MCF 10A (cell line): ENCODE measurements around the gene PIK3C2G. TPM values are rescaled to one million over a fixed set of nuclear protein-coding genes. Genes with fewer than 3 reads are reported as not detected.

Source experiments
- BruUV-seq: library from RNA; stranded (reverse); fragments of 400-500 nt; replicated peaks from 2 replicates; lab custom pipeline; 2021; lab: Mats Ljungman, UMichigan
- CTCF ChIA-PET: fragments of 300-600 bp; sonication (Branson Sonifier 250); formaldehyde crosslinking; extraction: SDS; loops from one replicate; lab custom pipeline; 2021; ENCODE audit warnings: antibody characterized with exemption, inconsistent platforms; lab: Yijun Ruan, JAX
- POLR2A ChIA-PET: fragments of 300-600, 350-650 bp; sonication (Branson Sonifier 250); formaldehyde crosslinking; extraction: SDS; loops from one replicate; lab custom pipeline; 2020; ENCODE audit warnings: antibody characterized with exemption, inconsistent platforms; lab: Yijun Ruan, JAX
- DNase-seq: peaks from one replicate; pipeline ENCODE4 v3.0.0-alpha.2; 2018; ENCODE audit not compliant: unreplicated experiment
- H3K27ac Mint-ChIP-seq: one replicate; pipeline ENCODE4 v1.8.0; 2022; ENCODE audit warnings: mild to moderate bottlenecking, low read depth, mixed read lengths; ENCODE audit not compliant: unreplicated experiment
- H3K27me3 Mint-ChIP-seq: one replicate; pipeline ENCODE4 v1.8.0; 2022; ENCODE audit warnings: mixed read lengths; ENCODE audit not compliant: insufficient read depth, unreplicated experiment
- H3K36me3 Mint-ChIP-seq: one replicate; pipeline ENCODE4 v1.8.0; 2022; ENCODE audit warnings: mild to moderate bottlenecking, moderate library complexity, mixed read lengths; ENCODE audit not compliant: insufficient read depth, unreplicated experiment
- H3K4me1 Mint-ChIP-seq: one replicate; pipeline ENCODE4 v1.8.0; 2022; ENCODE audit warnings: mixed read lengths; ENCODE audit not compliant: insufficient read depth, unreplicated experiment
- H3K4me3 Mint-ChIP-seq: one replicate; pipeline ENCODE4 v1.8.0; 2022; ENCODE audit warnings: mild to moderate bottlenecking, moderate library complexity, mixed read lengths; ENCODE audit not compliant: unreplicated experiment
- H3K9me3 Mint-ChIP-seq: one replicate; pipeline ENCODE4 v1.8.0; 2022; ENCODE audit warnings: mixed read lengths; ENCODE audit not compliant: unreplicated experiment
- CTCF ChIP-seq: fragments of 200-600 bp; IDR thresholded peaks from one replicate; pipeline ENCODE4 v1.8.0; 2022; ENCODE audit warnings: antibody characterized with exemption, mild to moderate bottlenecking; ENCODE audit not compliant: unreplicated experiment
- intact Hi-C: fragments of 100-400 bp; cut with micrococcal nuclease; formaldehyde crosslinking; loops from 2 replicates; pipeline ENCODE4 v1.14.1; 2022
- total RNA-seq: library from RNA; stranded (reverse); gene quantifications from 2 replicates; pipeline ENCODE4 v1.2.3, GENCODE V29; 2022

PIK3C2G gene
- total RNA-seq, 1 experiment from 2014 or later, result 10.6 TPM

- Mint-ChIP-seq H3K9me3 (no peaks in the 10 kb centered on the region), H3K4me3 (no peak overlapping the region), H3K27ac (no peak overlapping the region), H3K36me3 (peaks cover 6% of the 10 kb centered on the region), H3K27me3 (no peaks in the 10 kb centered on the region), H3K4me1 (peaks cover 13% of the 10 kb centered on the region)
- intact Hi-C loops, result no loop called here
- CTCF ChIA-PET, result no interaction called here
- no peak for TF ChIP-seq CTCF
- no TSS peak for BruUV-seq
- POLR2A ChIA-PET, result interaction anchor here (0.6 to 8.4 kb wide), 4 partner anchors 7 to 51 kb away, joined by 3 to 68 read pairs (median 8); partner anchors contain the start of gene PIK3C2G
- no peak for DNase-seq
Observed at GRCh38 chr12:18313306-18313705, 52.0 kb downstream of the PIK3C2G start.

GRCh38 chr12:18320036-18320617, 58.8 kb downstream of the PIK3C2G start:
- H3K36me3 Mint-ChIP-seq, result peaks cover 17% of the 10 kb centered on the region
- CTCF ChIA-PET, result interaction anchor here (0.6 to 6.0 kb wide), 34 partner anchors 13 to 565 kb away, joined by 3 to 120 read pairs (median 4); partner anchors contain the start of gene PIK3C2G
- peaks cover 14% of the 10 kb centered on the region for H3K4me1 Mint-ChIP-seq
- TF ChIP-seq CTCF, result peak; percentile 44
- no TSS peak for BruUV-seq
- peak overlapping the region; percentile 5 for H3K27ac Mint-ChIP-seq
- intact Hi-C loops, result loop anchor here (1.0 kb wide), 3 partner anchors 56 to 180 kb away; no protein-coding TSS in a partner anchor
- H3K4me3 Mint-ChIP-seq, result peak overlapping the region; percentile 21
- DNase-seq, result peak; percentile 84
- POLR2A ChIA-PET, result interaction anchor here (0.6 to 8.4 kb wide), 14 partner anchors 12 to 554 kb away, joined by 3 to 68 read pairs (median 9); partner anchors contain the start of gene PIK3C2G
- H3K9me3 Mint-ChIP-seq, result no peaks in the 10 kb centered on the region
- no peaks in the 10 kb centered on the region for H3K27me3 Mint-ChIP-seq

GRCh38 chr12:18320976-18321375, 59.7 kb downstream of the PIK3C2G start:
- no TSS peak for BruUV-seq
- H3K4me3 Mint-ChIP-seq, result no peak overlapping the region
- peaks cover 12% of the 10 kb centered on the region for H3K4me1 Mint-ChIP-seq
- H3K27me3 Mint-ChIP-seq, result no peaks in the 10 kb centered on the region
- no peak overlapping the region for H3K27ac Mint-ChIP-seq
- no peak for DNase-seq
- H3K9me3 Mint-ChIP-seq, result no peaks in the 10 kb centered on the region
- peaks cover 26% of the 10 kb centered on the region for H3K36me3 Mint-ChIP-seq
- TF ChIP-seq CTCF, result no peak
- intact Hi-C loops, result loop anchor here (1.0 kb wide), 3 partner anchors 57 to 181 kb away; no protein-coding TSS in a partner anchor
- CTCF ChIA-PET, result interaction anchor here (0.6 to 6.0 kb wide), 14 partner anchors 12 to 1336 kb away, joined by 3 to 120 read pairs (median 9); partner anchors contain the start of gene PIK3C2G
- POLR2A ChIA-PET, result interaction anchor here (0.6 to 8.4 kb wide), 9 partner anchors 11 to 423 kb away, joined by 3 to 68 read pairs (median 10); no protein-coding TSS in a partner anchor

GRCh38 chr12:18323159-18323558, 61.8 kb downstream of the PIK3C2G start:
- no peaks in the 10 kb centered on the region for H3K9me3 Mint-ChIP-seq
- ChIA-PET CTCF (interaction anchor here (6.0 kb wide), 1 partner anchor 70 kb away, joined by 120 read pairs; no protein-coding TSS in a partner anchor), POLR2A (no interaction called here)
- TF ChIP-seq CTCF, result no peak
- no TSS peak for BruUV-seq
- no peak overlapping the region for H3K27ac Mint-ChIP-seq
- peaks cover 12% of the 10 kb centered on the region for H3K4me1 Mint-ChIP-seq
- H3K27me3 Mint-ChIP-seq, result no peaks in the 10 kb centered on the region
- no peak for DNase-seq
- intact Hi-C loops, result no loop called here
- H3K36me3 Mint-ChIP-seq, result peaks cover 27% of the 10 kb centered on the region
- H3K4me3 Mint-ChIP-seq, result no peak overlapping the region
